ENCODE measurements around the gene PRPF38A.

The PRPF38A gene

GRCh38 chr1:52444463-52444862, 40.1 kb downstream of the PRPF38A start:
- no peak overlapping the region for H3K4me3 ChIP-seq (ENCODE audit: low read depth, low read length)
- no peak for DNase-seq (ENCODE audit: low read depth)

GRCh38 chr1:52454127-52454526, 49.7 kb downstream of the PRPF38A start:
- no peak for DNase-seq (ENCODE audit: low read depth)
- H3K4me3 ChIP-seq (ENCODE audit: low read depth, low read length): no peak overlapping the region

GRCh38 chr1:52454779-52455178, 50.4 kb downstream of the PRPF38A start:
- no peak for DNase-seq (ENCODE audit: low read depth)
- no peak overlapping the region for H3K4me3 ChIP-seq (ENCODE audit: low read depth, low read length)

- H3K4me3 ChIP-seq (ENCODE audit: low read depth, low read length): no peak overlapping the region
- DNase-seq (ENCODE audit: low read depth): no peak
These were observed 51.3 kb downstream of the PRPF38A start for GRCh38 chr1:52455686-52456085.

GRCh38 chr1:52460694-52461093, 56.3 kb downstream of the PRPF38A start:
- H3K4me3 ChIP-seq (ENCODE audit: low read depth, low read length): no peak overlapping the region
- DNase-seq (ENCODE audit: low read depth): no peak

- no peak overlapping the region for H3K4me3 ChIP-seq (ENCODE audit: low read depth, low read length)
- DNase-seq (ENCODE audit: low read depth): no peak
These were observed 57.4 kb downstream of the PRPF38A start for GRCh38 chr1:52461821-52462220.

- no peak overlapping the region for H3K4me3 ChIP-seq (ENCODE audit: low read depth, low read length)
- DNase-seq (ENCODE audit: low read depth): no peak
These were observed 59.5 kb downstream of the PRPF38A start for GRCh38 chr1:52463891-52464290.

GRCh38 chr1:52469108-52469507, 64.7 kb downstream of the PRPF38A start:
- H3K4me3 ChIP-seq (ENCODE audit: low read depth, low read length): no peak overlapping the region

More at GRCh38 chr1:52469108-52469507, 64.7 kb downstream of the PRPF38A start:
- DNase-seq (ENCODE audit: low read depth): no peak
